HepG2 (cell line): Measurements from ENCODE around the gene IFT122. TPM values are rescaled to one million over a fixed set of nuclear protein-coding genes. Genes with fewer than 3 reads are reported as not detected.
A peak's percentile ranks its signal among the peaks of the same experiment; 100 is the strongest.

Experiments
- MXI1 ChIP-seq: IDR thresholded peaks from 3 replicates; pipeline ENCODE4 v1.6.1; 2012; ENCODE audit warnings: low read depth, low read length, inconsistent platforms, borderline replicate concordance
- ZBTB40 ChIP-seq, 2 experiments: fragments of 450-650 bp in 1 of 2; sonication (generic) in 1 of 2; formaldehyde crosslinking in 1 of 2; IDR thresholded peaks; 2 replicates each; pipeline versions ENCODE4 v1.6.1 to v1.8.0; 2016 to 2022; ENCODE audit warnings: antibody characterized with exemption in 1 of 2, mild to moderate bottlenecking in 1 of 2, missing genetic modification reagents in 1 of 2
- polyA plus RNA-seq, 8 experiments: library from polyadenylated mRNA; depleted of rRNA in 3 of 8; stranded (reverse) in 7 of 8; unstranded in 1 of 8; fragments of >200 nt; fragmentation: Illumina TruSeq in 4 of 8; extraction: Trizol in 4 of 8; gene quantifications; 2 replicates each; pipeline versions ENCODE4 v1.2.1 to v1.2.3, GENCODE V29; 2011 to 2016; ENCODE audit warnings: low read depth in 4 of 8, missing spikeins in 1 of 8, mixed read lengths in 1 of 8; ENCODE audit not compliant: insufficient read depth in 1 of 8
- total RNA-seq, 5 experiments: library from RNA; depleted of rRNA; stranded (reverse); fragments of >200 nt; fragmentation: Illumina TruSeq; extraction: Trizol; gene quantifications; 2 replicates each; pipeline ENCODE4 v1.2.3, GENCODE V29; 2016; ENCODE audit warnings: low read depth in 1 of 5

The IFT122 gene
- total and polyA plus RNA-seq, 2 of the 13 experiments (the other 11 are each of a cell fraction or from before 2014, with no cell fraction given): 10.1 to 10.3 TPM

GRCh38 chr3:129563332-129563731, 123.3 kb downstream of the IFT122 start (continued):
- TF ChIP-seq ZBTB40 (IDR thresholded peaks at IDR 0.05) (no peak), ZBTB40 (CRISPR knock-in tag; IDR thresholded peaks at IDR 0.05) (0 out of 2 replicates have a peak, but pooled peaks have one; percentile 14), MXI1 (no peak)
